ENCODE results near the gene DERA.

DNA sequence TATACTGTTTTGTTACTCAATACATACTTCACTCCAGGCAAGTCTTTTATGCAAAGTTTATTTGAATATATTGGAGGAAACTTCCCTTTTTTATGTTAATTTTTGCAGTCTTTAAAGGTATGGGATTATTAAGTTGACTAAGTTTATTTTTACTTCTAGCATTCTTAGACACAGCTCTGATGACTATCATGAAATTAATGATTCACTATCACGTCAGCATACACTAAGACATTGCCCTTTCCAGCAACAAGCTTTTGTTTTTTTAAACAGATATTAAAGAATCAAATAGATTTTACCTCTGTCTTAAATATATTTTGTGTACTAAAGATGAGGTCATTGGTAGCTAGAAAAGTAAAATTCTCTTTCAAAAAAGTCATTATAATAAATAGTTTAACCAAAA, 52.1 kb downstream of the DERA start:
- TF ChIP-seq, protein P1, sequence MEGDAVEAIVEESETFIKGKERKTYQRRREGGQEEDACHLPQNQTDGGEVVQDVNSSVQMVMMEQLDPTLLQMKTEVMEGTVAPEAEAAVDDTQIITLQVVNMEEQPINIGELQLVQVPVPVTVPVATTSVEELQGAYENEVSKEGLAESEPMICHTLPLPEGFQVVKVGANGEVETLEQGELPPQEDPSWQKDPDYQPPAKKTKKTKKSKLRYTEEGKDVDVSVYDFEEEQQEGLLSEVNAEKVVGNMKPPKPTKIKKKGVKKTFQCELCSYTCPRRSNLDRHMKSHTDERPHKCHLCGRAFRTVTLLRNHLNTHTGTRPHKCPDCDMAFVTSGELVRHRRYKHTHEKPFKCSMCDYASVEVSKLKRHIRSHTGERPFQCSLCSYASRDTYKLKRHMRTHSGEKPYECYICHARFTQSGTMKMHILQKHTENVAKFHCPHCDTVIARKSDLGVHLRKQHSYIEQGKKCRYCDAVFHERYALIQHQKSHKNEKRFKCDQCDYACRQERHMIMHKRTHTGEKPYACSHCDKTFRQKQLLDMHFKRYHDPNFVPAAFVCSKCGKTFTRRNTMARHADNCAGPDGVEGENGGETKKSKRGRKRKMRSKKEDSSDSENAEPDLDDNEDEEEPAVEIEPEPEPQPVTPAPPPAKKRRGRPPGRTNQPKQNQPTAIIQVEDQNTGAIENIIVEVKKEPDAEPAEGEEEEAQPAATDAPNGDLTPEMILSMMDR (conservative IDR thresholded peaks at IDR 0.05 in 1 of 2, IDR thresholded peaks at IDR 0.05 in 1 of 2; ENCODE audit: low read depth in 1 of 2, low read length in 2 of 2), result no peak
- TF ChIP-seq EZH2 (IDR thresholded peaks at IDR 0.05; ENCODE audit: low read length, missing control alignments), result no peak

All from fibroblast of lung (primary cell).